Ishikawa (cell line): ENCODE data around the gene ENOX1.

ENCODE experiments used
- CEBPB ChIP-seq: IDR thresholded peaks from 2 replicates; pipeline ENCODE4 v1.6.1; 2012
- CREB1 ChIP-seq: IDR thresholded peaks from 2 replicates; pipeline ENCODE4 v1.6.1; 2012; ENCODE audit warnings: low read depth
- EGR1 ChIP-seq: IDR thresholded peaks from 2 replicates; pipeline ENCODE4 v1.6.1; 2012
- EP300 ChIP-seq: IDR thresholded peaks from 2 replicates; pipeline ENCODE4 v1.6.1; 2012; ENCODE audit warnings: borderline replicate concordance
- FOXM1 ChIP-seq: IDR thresholded peaks from 2 replicates; pipeline ENCODE4 v1.6.1; 2012; ENCODE audit warnings: low read depth, borderline replicate concordance
- NFIC ChIP-seq: IDR thresholded peaks from 2 replicates; pipeline ENCODE4 v1.6.1; 2012
- RAD21 ChIP-seq: IDR thresholded peaks from 2 replicates; pipeline ENCODE4 v1.6.1; 2012; ENCODE audit warnings: low read depth
- REST ChIP-seq: IDR thresholded peaks from 2 replicates; pipeline ENCODE4 v1.6.1; 2012; ENCODE audit warnings: low read depth, mild to moderate bottlenecking
- TAF1 ChIP-seq: IDR thresholded peaks from 2 replicates; pipeline ENCODE4 v1.6.1; 2012; ENCODE audit warnings: low read depth, mild to moderate bottlenecking
- TCF12 ChIP-seq: IDR thresholded peaks from 2 replicates; pipeline ENCODE4 v1.6.1; 2012; ENCODE audit warnings: low read depth
- TEAD4 ChIP-seq: IDR thresholded peaks from 2 replicates; pipeline ENCODE4 v1.6.1; 2012
- USF1 ChIP-seq: IDR thresholded peaks from 2 replicates; pipeline ENCODE4 v1.6.1; 2012
- YY1 ChIP-seq: IDR thresholded peaks from 2 replicates; pipeline ENCODE4 v1.6.1; 2012; ENCODE audit warnings: low read depth
- ZBTB7A ChIP-seq: IDR thresholded peaks from 2 replicates; pipeline ENCODE4 v1.6.1; 2012; ENCODE audit warnings: low read depth
- TF ChIP-seq, protein P1 (sequence below): IDR thresholded peaks from 2 replicates; pipeline ENCODE4 v1.6.1; 2012

Gene ENOX1

GRCh38 chr13:43411741-43412140, 375.0 kb downstream of the ENOX1 start:
- TF ChIP-seq TCF12 (no peak), NFIC (no peak), CREB1 (no peak), ZBTB7A (no peak), FOXM1 (no peak)

- TF ChIP-seq TEAD4 (no peak), RAD21 (no peak), TCF12 (no peak)
Measured at GRCh38 chr13:43411211-43411610, 375.6 kb downstream of the ENOX1 start.

GRCh38 chr13:43408274-43408673, 378.5 kb downstream of the ENOX1 start:
- TF ChIP-seq ZBTB7A (no peak), FOXM1 (no peak), CREB1 (no peak), YY1 (no peak), EP300 (no peak), CEBPB (no peak), USF1 (no peak), TEAD4 (no peak), REST (no peak), NFIC (no peak)

- no peak for TF ChIP-seq CREB1
- TF ChIP-seq RAD21 = no peak
- TF ChIP-seq TCF12 = no peak
- TF ChIP-seq YY1 = no peak
- TF ChIP-seq NFIC = no peak
- TF ChIP-seq, protein P1, sequence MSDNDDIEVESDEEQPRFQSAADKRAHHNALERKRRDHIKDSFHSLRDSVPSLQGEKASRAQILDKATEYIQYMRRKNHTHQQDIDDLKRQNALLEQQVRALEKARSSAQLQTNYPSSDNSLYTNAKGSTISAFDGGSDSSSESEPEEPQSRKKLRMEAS = no peak
Measured at GRCh38 chr13:43407023-43407581, 379.7 kb downstream of the ENOX1 start.

DNA sequence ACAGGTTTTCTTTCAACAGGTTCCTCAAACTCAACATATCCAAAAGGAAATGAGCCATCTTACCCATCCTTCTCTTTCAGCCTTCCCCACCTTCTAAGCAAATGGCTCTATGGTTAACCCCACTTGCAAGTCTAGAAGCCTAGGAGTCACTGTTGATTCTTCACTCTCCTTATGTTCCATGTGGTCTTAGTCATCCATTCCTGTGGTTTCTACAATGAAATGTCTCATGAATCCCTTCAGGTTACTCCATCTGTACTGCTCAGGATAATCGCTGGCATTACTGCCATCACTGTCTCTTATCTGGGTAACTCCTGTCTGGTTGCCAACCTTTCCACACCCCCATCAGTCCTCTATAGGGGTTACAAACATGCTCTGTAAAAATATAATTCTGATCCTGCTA, 381.3 kb downstream of the ENOX1 start:
- no peak for TF ChIP-seq RAD21
- TF ChIP-seq TCF12 = no peak
- TF ChIP-seq YY1 = no peak
- no peak for TF ChIP-seq CEBPB
- TF ChIP-seq REST = no peak
- TF ChIP-seq ZBTB7A = no peak
- no peak for TF ChIP-seq USF1
- TF ChIP-seq CREB1 = no peak
- no peak for TF ChIP-seq EP300
- TF ChIP-seq, protein P1 = no peak
- TF ChIP-seq FOXM1 = no peak
- no peak for TF ChIP-seq TEAD4
- TF ChIP-seq NFIC = no peak
- TF ChIP-seq EGR1 = no peak
- TF ChIP-seq TAF1 = no peak

GRCh38 chr13:43402380-43402779, 384.4 kb downstream of the ENOX1 start:
- TF ChIP-seq, protein P1 = no peak
- TF ChIP-seq TEAD4 = no peak
- TF ChIP-seq NFIC = no peak
- no peak for TF ChIP-seq CREB1
- TF ChIP-seq YY1 = no peak
- no peak for TF ChIP-seq ZBTB7A
- TF ChIP-seq TAF1 = no peak
- no peak for TF ChIP-seq USF1
- no peak for TF ChIP-seq EP300
- TF ChIP-seq TCF12 = no peak
- no peak for TF ChIP-seq EGR1
- TF ChIP-seq CEBPB = no peak
- no peak for TF ChIP-seq FOXM1
- no peak for TF ChIP-seq REST
- TF ChIP-seq RAD21 = no peak
